NAMALWA (cell line): ENCODE data around the gene C11orf21.

ENCODE experiments used
- DNase-seq: peaks from one replicate; pipeline ENCODE4 v3.0.0-alpha.2; 2015; ENCODE audit warnings: low spot score

Gene C11orf21

GRCh38 chr11:2308713-2309112 is 7.0 kb upstream of the C11orf21 start:
- DNase-seq = no peak

GRCh38 chr11:2307501-2308331 is 6.0 kb upstream of the C11orf21 start:
- no peak for DNase-seq

GRCh38 chr11:2306877-2307500 is 5.3 kb upstream of the C11orf21 start:
- DNase-seq = no peak

- no peak for DNase-seq
These were observed 4.7 kb upstream of the C11orf21 start for GRCh38 chr11:2306452-2306823.

- DNase-seq = peak; percentile 38
These were observed 4.2 kb upstream of the C11orf21 start for GRCh38 chr11:2305788-2306451.

- DNase-seq = peak; percentile 82
These were observed 3.5 kb upstream of the C11orf21 start for GRCh38 chr11:2305140-2305778.

- no peak for DNase-seq
These were observed 2.9 kb upstream of the C11orf21 start for GRCh38 chr11:2304506-2305139.

GRCh38 chr11:2303627-2304505 is 2.1 kb upstream of the C11orf21 start:
- no peak for DNase-seq

GRCh38 chr11:2302896-2303626 is 1.3 kb upstream of the C11orf21 start:
- DNase-seq = no peak

- DNase-seq = no peak
These were observed 683 bp upstream of the C11orf21 start for GRCh38 chr11:2302306-2302895.

- no peak for DNase-seq
These were observed 635 bp downstream of the C11orf21 start for GRCh38 chr11:2300936-2301630.

- DNase-seq = no peak
These were observed 1.3 kb downstream of the C11orf21 start for GRCh38 chr11:2300290-2300935.

- no peak for DNase-seq
These were observed 1.9 kb downstream of the C11orf21 start for GRCh38 chr11:2299773-2300172.

- DNase-seq = no peak
These were observed 2.6 kb downstream of the C11orf21 start for GRCh38 chr11:2298795-2299761.

GRCh38 chr11:2298131-2298794 is 3.5 kb downstream of the C11orf21 start:
- no peak for DNase-seq

- no peak for DNase-seq
These were observed 4.1 kb downstream of the C11orf21 start for GRCh38 chr11:2297623-2298030.
